ENCODE measurements around the gene TMEM37. TPM values are rescaled to one million over a fixed set of nuclear protein-coding genes. Genes with fewer than 3 reads are reported as not detected.

TMEM37 gene
- polyA plus RNA-seq, 1 experiment = 0.63 TPM

- ChIA-PET POLR2A (no interaction called here), CTCF (interaction anchor here (0.8 kb wide), 1 partner anchor 27 kb away, joined by 3 read pairs; no protein-coding TSS in a partner anchor)
- Histone ChIP-seq H3K36me3 (ENCODE audit: control insufficient read depth, insufficient read depth, low read length) (no peaks in the 10 kb centered on the region), H3K27me3 (ENCODE audit: control insufficient read depth, insufficient read depth, low read length) (no peaks in the 10 kb centered on the region; the same call in 1 of the 2 replicates), H3K4me3 (ENCODE audit: low read depth, low read length) (no peak overlapping the region)
- DNase-seq (ENCODE audit: low read depth) = no peak
- TF ChIP-seq CTCF (IDR thresholded peaks at IDR 0.05; ENCODE audit: insufficient read depth, low read depth, low read length) = no peak
These were observed 17.9 kb downstream of the TMEM37 start for GRCh38 chr2:119449521-119449920.

- CTCF ChIA-PET = interaction anchor here (1.1 to 2.0 kb wide), 3 partner anchors 21 to 29 kb away, joined by 3 to 7 read pairs (median 5); partner anchors contain the start of gene TMEM37
- TF ChIP-seq CTCF (IDR thresholded peaks at IDR 0.05; ENCODE audit: insufficient read depth, low read depth, low read length) = no peak
These were observed 19.8 kb downstream of the TMEM37 start for GRCh38 chr2:119451336-119452050.

GRCh38 chr2:119453972-119454593 lies 22.4 kb downstream of the TMEM37 start:
- TF ChIP-seq CTCF (IDR thresholded peaks at IDR 0.05; ENCODE audit: insufficient read depth, low read depth, low read length) = no peak
- POLR2A ChIA-PET = no interaction called here
- CTCF ChIA-PET = interaction anchor here (1.4 kb wide), 1 partner anchor 23 kb away, joined by 5 read pairs; no protein-coding TSS in a partner anchor
- Histone ChIP-seq H3K36me3 (ENCODE audit: control insufficient read depth, insufficient read depth, low read length) (no peaks in the 10 kb centered on the region), H3K4me3 (ENCODE audit: low read depth, low read length) (no peak overlapping the region), H3K27me3 (ENCODE audit: control insufficient read depth, insufficient read depth, low read length) (no peaks in the 10 kb centered on the region; the same call in 1 of the 2 replicates)
- no peak for DNase-seq (ENCODE audit: low read depth)

More at GRCh38 chr2:119451336-119452050, 19.8 kb downstream of the TMEM37 start:
- Histone ChIP-seq H3K36me3 (ENCODE audit: control insufficient read depth, insufficient read depth, low read length) (no peaks in the 10 kb centered on the region), H3K4me3 (ENCODE audit: low read depth, low read length) (no peak overlapping the region), H3K27me3 (ENCODE audit: control insufficient read depth, insufficient read depth, low read length) (no peaks in the 10 kb centered on the region; the same call in 1 of the 2 replicates)
- no peak for DNase-seq (ENCODE audit: low read depth)
- POLR2A ChIA-PET = no interaction called here

GRCh38 chr2:119455066-119455718 lies 23.5 kb downstream of the TMEM37 start:
- Histone ChIP-seq H3K36me3 (ENCODE audit: control insufficient read depth, insufficient read depth, low read length) (no peaks in the 10 kb centered on the region), H3K4me3 (ENCODE audit: low read depth, low read length) (no peak overlapping the region), H3K27me3 (ENCODE audit: control insufficient read depth, insufficient read depth, low read length) (no peaks in the 10 kb centered on the region; the same call in 1 of the 2 replicates)
- ChIA-PET POLR2A (no interaction called here), CTCF (no interaction called here)
- DNase-seq (ENCODE audit: low read depth) = no peak
- no peak for TF ChIP-seq CTCF (IDR thresholded peaks at IDR 0.05; ENCODE audit: insufficient read depth, low read depth, low read length)

GRCh38 chr2:119460076-119460475 lies 28.4 kb downstream of the TMEM37 start:
- CTCF ChIA-PET = interaction anchor here (0.8 to 4.0 kb wide), 2 partner anchors 16 to 19 kb away, joined by 3 to 23 read pairs; no protein-coding TSS in a partner anchor
- Histone ChIP-seq H3K36me3 (ENCODE audit: control insufficient read depth, insufficient read depth, low read length) (no peaks in the 10 kb centered on the region), H3K27me3 (ENCODE audit: control insufficient read depth, insufficient read depth, low read length) (no peaks in the 10 kb centered on the region; the same call in 1 of the 2 replicates), H3K4me3 (ENCODE audit: low read depth, low read length) (no peak overlapping the region)
- no peak for TF ChIP-seq CTCF (IDR thresholded peaks at IDR 0.05; ENCODE audit: insufficient read depth, low read depth, low read length)
- POLR2A ChIA-PET = no interaction called here
- no peak for DNase-seq (ENCODE audit: low read depth)

Measured in BJ (cell line).